Kidney epithelial cell (primary cell): ENCODE results near the gene MYO7B. TPM values are rescaled to one million over a fixed set of nuclear protein-coding genes. Genes with fewer than 3 reads are reported as not detected.

Experiments used
- DNase-seq: peaks from one replicate; pipeline ENCODE4 v3.0.0-alpha.2; 2010; ENCODE audit warnings: low read depth
- H3K27me3 ChIP-seq: 2 replicates; pipeline ENCODE4 v1.6.0; 2011; ENCODE audit warnings: low read length; ENCODE audit not compliant: control insufficient read depth, insufficient read depth
- H3K36me3 ChIP-seq: 2 replicates; pipeline ENCODE4 v1.5.1; 2011; ENCODE audit warnings: low read length; ENCODE audit not compliant: control insufficient read depth, insufficient read depth
- H3K4me3 ChIP-seq: 2 replicates; pipeline ENCODE4 v1.5.1; 2011; ENCODE audit warnings: low read depth, mild to moderate bottlenecking, control low read depth, low read length
- total RNA-seq: library from RNA; depleted of rRNA; stranded (reverse); fragments of >200 nt; gene quantifications from 2 replicates; pipeline ENCODE4 v1.2.3, GENCODE V29; 2015
- TF ChIP-seq, protein P1 (sequence below): IDR thresholded peaks from 2 replicates; pipeline ENCODE4 v1.5.1; 2011; ENCODE audit warnings: mild to moderate bottlenecking, moderate library complexity, low read length, control low read depth, inconsistent platforms; ENCODE audit not compliant: insufficient read depth, poor library complexity, severe bottlenecking

MYO7B gene
- total RNA-seq, 1 donor from 2014 or later = 0.50 TPM

DNA sequence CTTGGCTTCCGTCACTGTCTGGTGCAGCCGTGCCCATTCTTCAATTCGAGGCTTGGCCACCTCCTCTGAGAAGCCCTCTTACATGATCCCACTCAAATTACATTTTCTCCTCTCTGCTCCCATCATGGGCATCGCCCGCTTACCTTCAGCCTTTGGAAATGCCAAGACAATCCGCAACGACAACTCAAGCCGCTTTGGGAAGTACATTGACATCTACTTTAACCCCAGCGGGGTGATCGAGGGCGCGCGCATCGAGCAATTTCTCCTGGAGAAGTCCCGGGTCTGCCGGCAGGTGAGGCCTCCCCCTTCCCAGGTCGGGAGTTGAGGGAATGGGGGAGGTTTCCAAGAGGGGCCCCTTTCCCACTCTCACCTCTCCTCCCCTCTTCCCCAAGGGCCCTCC lies 38.3 kb downstream of the MYO7B start:
- H3K27me3 ChIP-seq = no peaks in the 10 kb centered on the region
- no peak for DNase-seq
- no peak overlapping the region for H3K4me3 ChIP-seq
- no peaks in the 10 kb centered on the region for H3K36me3 ChIP-seq
- TF ChIP-seq, protein P1, sequence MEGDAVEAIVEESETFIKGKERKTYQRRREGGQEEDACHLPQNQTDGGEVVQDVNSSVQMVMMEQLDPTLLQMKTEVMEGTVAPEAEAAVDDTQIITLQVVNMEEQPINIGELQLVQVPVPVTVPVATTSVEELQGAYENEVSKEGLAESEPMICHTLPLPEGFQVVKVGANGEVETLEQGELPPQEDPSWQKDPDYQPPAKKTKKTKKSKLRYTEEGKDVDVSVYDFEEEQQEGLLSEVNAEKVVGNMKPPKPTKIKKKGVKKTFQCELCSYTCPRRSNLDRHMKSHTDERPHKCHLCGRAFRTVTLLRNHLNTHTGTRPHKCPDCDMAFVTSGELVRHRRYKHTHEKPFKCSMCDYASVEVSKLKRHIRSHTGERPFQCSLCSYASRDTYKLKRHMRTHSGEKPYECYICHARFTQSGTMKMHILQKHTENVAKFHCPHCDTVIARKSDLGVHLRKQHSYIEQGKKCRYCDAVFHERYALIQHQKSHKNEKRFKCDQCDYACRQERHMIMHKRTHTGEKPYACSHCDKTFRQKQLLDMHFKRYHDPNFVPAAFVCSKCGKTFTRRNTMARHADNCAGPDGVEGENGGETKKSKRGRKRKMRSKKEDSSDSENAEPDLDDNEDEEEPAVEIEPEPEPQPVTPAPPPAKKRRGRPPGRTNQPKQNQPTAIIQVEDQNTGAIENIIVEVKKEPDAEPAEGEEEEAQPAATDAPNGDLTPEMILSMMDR = no peak

DNA sequence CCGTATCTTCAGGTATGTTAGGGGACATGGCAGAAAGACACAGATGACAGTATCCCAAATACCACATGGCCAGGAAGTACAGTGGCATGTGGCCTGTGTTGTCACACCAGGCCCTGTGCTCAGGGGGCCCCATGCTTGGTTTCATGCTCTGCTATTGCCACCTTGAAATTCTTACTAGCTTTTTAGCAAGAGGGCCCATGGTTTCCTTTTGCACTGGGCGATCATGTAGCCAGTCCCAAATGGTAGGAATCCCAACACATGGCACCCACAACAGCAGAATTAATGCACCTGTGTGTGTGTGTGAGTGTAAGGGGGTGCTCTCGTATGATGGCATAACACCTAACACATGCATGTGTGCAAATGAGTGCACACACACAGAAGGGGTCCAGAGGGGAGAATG lies 39.2 kb downstream of the MYO7B start:
- no peak for DNase-seq
- Histone ChIP-seq H3K36me3 (no peaks in the 10 kb centered on the region), H3K27me3 (no peaks in the 10 kb centered on the region), H3K4me3 (no peak overlapping the region)
- TF ChIP-seq, protein P1 = no peak

DNA sequence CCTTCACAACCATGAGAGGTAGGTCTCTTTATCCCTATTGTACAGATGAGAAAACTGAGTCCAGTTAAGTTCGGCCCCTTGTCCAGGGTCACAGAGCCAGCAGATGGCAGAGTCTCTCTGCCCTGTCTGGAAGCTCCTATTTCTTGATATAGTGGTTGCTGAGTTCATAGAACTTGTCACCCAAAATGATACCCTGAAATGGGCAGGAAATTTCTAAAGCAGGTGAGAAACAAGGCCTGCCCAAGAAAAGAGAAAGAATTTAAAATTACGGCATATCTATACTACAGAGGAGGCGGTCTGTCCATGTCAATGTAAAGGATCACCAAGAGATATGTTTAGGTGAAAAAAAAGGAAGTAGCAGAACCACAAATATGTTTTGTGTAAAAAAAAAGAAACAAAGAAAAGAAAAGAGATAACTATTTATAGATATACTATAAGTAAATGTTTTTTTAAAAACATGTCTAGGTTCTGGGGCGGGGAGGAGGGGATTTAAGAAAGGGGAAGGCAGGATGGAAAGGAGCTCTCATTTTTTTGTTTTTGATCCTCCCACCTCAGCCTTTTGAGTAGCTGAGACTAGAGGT lies 39.8 kb downstream of the MYO7B start:
- TF ChIP-seq, protein P1 = no peak
- H3K4me3 ChIP-seq = no peak overlapping the region
- no peaks in the 10 kb centered on the region for H3K36me3 ChIP-seq
- no peaks in the 10 kb centered on the region for H3K27me3 ChIP-seq
- no peak for DNase-seq

DNA sequence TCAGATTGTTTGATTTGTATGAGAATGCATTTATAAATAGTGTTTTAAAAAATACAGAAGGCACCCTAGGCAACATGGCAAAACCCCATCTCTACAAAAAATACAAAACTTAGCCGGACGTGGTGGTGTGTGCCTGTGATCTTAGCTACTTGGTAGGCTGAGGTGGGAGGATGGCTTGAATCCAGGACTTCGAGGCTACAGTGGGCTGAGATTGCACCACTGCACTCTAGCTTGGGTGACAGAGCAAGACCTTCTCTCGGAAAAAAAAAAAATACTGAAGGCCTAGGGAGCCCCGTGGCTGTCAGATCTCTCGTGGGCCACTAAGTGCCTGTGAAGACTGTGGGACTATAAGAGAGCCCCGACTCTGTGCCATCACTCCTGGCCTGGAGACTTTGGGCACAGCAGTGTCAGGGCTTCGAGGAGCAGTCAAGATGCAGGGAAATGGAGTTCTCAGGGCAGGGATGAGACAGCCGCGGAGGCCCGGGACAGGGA lies 40.5 kb downstream of the MYO7B start:
- DNase-seq = no peak
- H3K4me3 ChIP-seq = no peak overlapping the region
- no peaks in the 10 kb centered on the region for H3K27me3 ChIP-seq
- no peaks in the 10 kb centered on the region for H3K36me3 ChIP-seq
- TF ChIP-seq, protein P1 = no peak

DNA sequence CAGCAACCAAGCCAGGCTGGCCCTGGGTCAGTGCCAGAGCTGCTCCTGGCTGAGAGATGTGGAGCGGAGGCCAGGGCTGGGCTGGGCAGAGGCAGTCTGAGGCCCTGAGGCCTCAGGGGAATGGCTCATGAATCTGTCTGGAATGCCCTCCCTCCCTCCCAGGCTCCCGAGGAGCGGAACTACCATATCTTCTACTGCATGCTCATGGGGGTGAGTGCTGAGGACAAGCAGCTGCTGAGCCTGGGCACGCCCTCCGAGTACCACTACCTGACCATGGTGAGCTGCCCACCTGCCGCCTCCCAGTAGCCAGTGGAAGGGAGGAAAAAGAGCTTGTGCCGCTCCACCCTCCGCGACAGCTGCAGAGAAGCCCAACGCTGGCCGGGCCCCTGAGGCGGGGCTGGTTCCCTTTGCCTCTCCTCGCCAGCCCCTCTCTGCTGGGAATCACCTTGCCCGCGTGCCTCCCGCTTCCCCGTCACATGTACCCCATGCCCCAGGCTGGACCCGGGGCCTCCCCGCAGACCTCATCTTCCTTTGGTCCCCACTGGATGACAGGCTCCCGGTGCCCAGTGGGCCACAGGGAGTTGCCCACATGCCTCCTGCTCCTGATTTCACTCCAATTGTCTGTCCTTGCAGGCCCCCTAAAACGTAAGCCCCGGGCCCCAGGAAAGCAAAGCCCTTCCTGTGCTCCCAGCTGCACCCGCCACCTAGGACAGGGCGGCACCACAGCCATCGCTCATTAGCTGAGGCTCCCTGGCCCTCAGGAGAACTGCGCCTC lies 41.1 kb downstream of the MYO7B start:
- no peaks in the 10 kb centered on the region for H3K27me3 ChIP-seq
- TF ChIP-seq, protein P1 = no peak
- no peak for DNase-seq

DNA sequence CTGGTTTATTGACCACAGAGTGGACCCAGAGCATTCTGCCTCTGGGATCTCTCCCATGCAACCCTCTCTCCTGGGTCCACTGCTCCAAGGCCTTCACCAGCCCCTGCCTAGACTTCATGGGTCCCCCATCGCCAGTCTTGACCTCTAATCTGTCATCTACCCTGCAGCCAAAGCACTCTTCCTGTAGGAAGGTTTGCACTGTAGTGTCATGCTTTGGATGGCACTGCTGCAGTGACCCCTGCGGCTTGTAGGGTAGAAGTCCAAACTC lies 41.7 kb downstream of the MYO7B start:
- TF ChIP-seq, protein P1 = no peak
- Histone ChIP-seq H3K36me3 (no peaks in the 10 kb centered on the region), H3K4me3 (no peak overlapping the region), H3K27me3 (no peaks in the 10 kb centered on the region)
- no peak for DNase-seq

More for the DNA sequence above, 41.1 kb downstream of the MYO7B start:
- no peaks in the 10 kb centered on the region for H3K36me3 ChIP-seq
- no peak overlapping the region for H3K4me3 ChIP-seq
